GM12878 (cell line): ENCODE measurements around the gene FBRSL1. TPM values are rescaled to one million over a fixed set of nuclear protein-coding genes. Genes with fewer than 3 reads are reported as not detected.

Source experiments
- ATAC-seq: fragments of 200-7000 bp; cut with Tn5 transposase; 3 replicates; pipeline ENCODE4 v1.9.1; 2020; ENCODE audit warnings: mild to moderate bottlenecking, moderate library complexity
- BruUV-seq: library from RNA; stranded (reverse); fragments of 400-500 nt; replicated peaks from 2 replicates; lab custom pipeline; 2021; lab: Mats Ljungman, UMichigan
- CTCF ChIA-PET: fragments of 300-600 bp; sonication (Branson Sonifier 250); formaldehyde crosslinking; extraction: SDS; loops from one replicate; lab custom pipeline; 2021; ENCODE audit warnings: inconsistent platforms; lab: Yijun Ruan, JAX
- POLR2A ChIA-PET: fragments of 350-600 bp; formaldehyde crosslinking; extraction: SDS; loops from one replicate; lab custom pipeline; 2021; ENCODE audit warnings: inconsistent platforms; lab: Charles Lee
- RAD21 ChIA-PET: fragments of 300-600 bp; sonication (Branson Sonifier 250); formaldehyde crosslinking; loops from one replicate; lab custom pipeline; 2023; ENCODE audit warnings: antibody characterized with exemption; ENCODE audit not compliant: unreplicated experiment; lab: Charles Lee
- SMC1A ChIA-PET: fragments of 300-600 bp; sonication (Branson Sonifier 250); formaldehyde crosslinking; loops from one replicate; lab custom pipeline; 2023; ENCODE audit not compliant: unreplicated experiment, uncharacterized antibody; lab: Charles Lee
- DNase-seq: peaks from one replicate; pipeline ENCODE4 v3.0.0-alpha.2; 2011; ENCODE audit warnings: low read depth, low spot score
- FAIRE-seq: peaks from 3 replicates; lab custom pipeline; 2011; peaks lifted over from hg19 to GRCh38; lab: Jason Lieb, UNC
- H2AFZ ChIP-seq: 2 replicates; pipeline ENCODE4 v1.6.0; 2011; ENCODE audit warnings: low read depth, low read length, control low read depth; ENCODE audit not compliant: control insufficient read depth
- H3K27ac ChIP-seq: 2 replicates; pipeline ENCODE4 v1.5.1; 2011; ENCODE audit warnings: control low read depth; ENCODE audit not compliant: control insufficient read depth, insufficient read depth
- H3K27me3 ChIP-seq, 2 experiments: replicated peaks in 1 of 2; 2 replicates each; pipeline versions ENCODE4 v1.6.0 to v1.6.1; 2011; ENCODE audit warnings: low read length in 1 of 2; ENCODE audit not compliant: control insufficient read depth in 2 of 2, insufficient read depth in 2 of 2
- H3K36me3 ChIP-seq, 2 experiments: 2 replicates each; pipeline ENCODE4 v1.5.1; 2011; ENCODE audit warnings: low read length in 1 of 2; ENCODE audit not compliant: control insufficient read depth in 2 of 2, insufficient read depth in 2 of 2
- H3K4me1 ChIP-seq: 2 replicates; pipeline ENCODE4 v1.6.1; 2011; ENCODE audit warnings: mild to moderate bottlenecking, low read length, moderate library complexity, mixed read lengths; ENCODE audit not compliant: control insufficient read depth, insufficient read depth
- H3K4me2 ChIP-seq: 2 replicates; pipeline ENCODE4 v1.6.0; 2011; ENCODE audit warnings: control low read depth; ENCODE audit not compliant: control insufficient read depth, insufficient read depth
- H3K4me3 ChIP-seq: fragments of 200-600 bp; sonication (generic); 2 replicates; pipeline ENCODE4 v1.5.1; 2016
- H3K79me2 ChIP-seq: 2 replicates; pipeline ENCODE4 v1.6.0; 2011; ENCODE audit warnings: low read length; ENCODE audit not compliant: control insufficient read depth, insufficient read depth
- H3K9ac ChIP-seq: 2 replicates; pipeline ENCODE4 v1.8.0; 2011; ENCODE audit warnings: low read length, control low read depth, mixed read lengths; ENCODE audit not compliant: control insufficient read depth, insufficient read depth
- H3K9me3 ChIP-seq: replicated peaks from 3 replicates; pipeline ENCODE4 v1.5.1; 2011; ENCODE audit warnings: mild to moderate bottlenecking, low read length; ENCODE audit not compliant: control insufficient read depth, insufficient read depth
- H4K20me1 ChIP-seq: 2 replicates; pipeline ENCODE4 v1.6.0; 2011; ENCODE audit not compliant: control insufficient read depth, insufficient read depth
- FOXM1 ChIP-seq: IDR thresholded peaks from 2 replicates; pipeline ENCODE4 v1.6.1; 2012; ENCODE audit warnings: low read depth, mild to moderate bottlenecking, inconsistent platforms, low read length, moderate library complexity
- IKZF1 ChIP-seq: fragments of 450-650 bp; conservative IDR thresholded peaks from 2 replicates; pipeline ENCODE4 v1.6.1; 2017; ENCODE audit warnings: antibody characterized with exemption, mild to moderate bottlenecking
- POLR2AphosphoS2 ChIP-seq: IDR thresholded peaks from 2 replicates; pipeline ENCODE4 v1.6.1; 2011; ENCODE audit warnings: low read depth, mild to moderate bottlenecking, low read length, improper control_type of control experiment, moderate library complexity
- POLR2AphosphoS5 ChIP-seq: IDR thresholded peaks from 2 replicates; pipeline ENCODE4 v1.6.1; 2011; ENCODE audit warnings: mild to moderate bottlenecking, low read length, inconsistent platforms
- SPI1 ChIP-seq: IDR thresholded peaks from 2 replicates; pipeline ENCODE4 v1.6.1; 2011; ENCODE audit warnings: low read depth, mild to moderate bottlenecking, low read length, moderate library complexity, borderline replicate concordance; ENCODE audit not compliant: insufficient read depth
- SREBF1 ChIP-seq: IDR thresholded peaks from 2 replicates; pipeline ENCODE4 v1.6.1; 2012; ENCODE audit warnings: mild to moderate bottlenecking, low read length
- STAT1 ChIP-seq: fragments of 450-650 bp; conservative IDR thresholded peaks from 2 replicates; pipeline ENCODE4 v1.6.1; 2014; ENCODE audit warnings: antibody characterized with exemption, mild to moderate bottlenecking
- WGBS: methylation state at CpG from one replicate; pipeline ENCODE4 v1.1.6; 2016; ENCODE audit warnings: low lambda C conversion rate; ENCODE audit not compliant: insufficient replicate concordance, insufficient coverage; ENCODE audit errors: missing lambda C conversion rate; 5-methylcytosine and 5-hydroxymethylcytosine counted together
- in situ Hi-C: fragments of 300-500 bp; cut with MboI; formaldehyde crosslinking; loops from 9 replicates; pipeline ENCODE4 v1.14.3; 2018; ENCODE audit warnings: mixed read lengths
- intact Hi-C: fragments of 100-400 bp; cut with micrococcal nuclease; formaldehyde crosslinking; loops from one replicate; pipeline ENCODE4 v1.14.2; 2022; ENCODE audit not compliant: unreplicated experiment
- polyA plus RNA-seq, 11 experiments: library from polyadenylated mRNA; depleted of rRNA in 4 of 11; unstranded in 6 of 11; stranded (reverse) in 5 of 11; fragments of >200 nt; fragmentation: Nextera tagmentation in 4 of 11; fragmentation: Illumina TruSeq in 1 of 11; extraction: Ambion mirVana in 4 of 11; extraction: Trizol in 1 of 11; gene quantifications; 1 replicate in 1 of 11; 2 replicates in 10 of 11; pipeline versions ENCODE4 v1.2.1 to v1.2.3, GENCODE V29; 2011 to 2016; ENCODE audit warnings: inconsistent platforms in 2 of 11, missing spikeins in 2 of 11, low read depth in 1 of 11
- total RNA-seq, 4 experiments: library from RNA; depleted of rRNA in 3 of 4; stranded (reverse); fragments of >200 nt in 3 of 4; fragmentation: Illumina TruSeq in 1 of 4; extraction: Trizol in 1 of 4; gene quantifications; 2 replicates each; pipeline versions ENCODE4 v1.2.1 to v1.2.3, GENCODE V29; 2013 to 2021
- TF ChIP-seq, protein P1 (sequence below): fragments of 450-650 bp; IDR thresholded peaks from 2 replicates; pipeline ENCODE4 v1.6.1; 2017; ENCODE audit warnings: mild to moderate bottlenecking, moderate library complexity
- TF ChIP-seq, protein P2 (sequence below): IDR thresholded peaks from 2 replicates; pipeline ENCODE4 v1.6.1; 2012; ENCODE audit warnings: mild to moderate bottlenecking, low read depth, low read length
- TF ChIP-seq, protein P3 (sequence below), 3 experiments: IDR thresholded peaks in 2 of 3; conservative IDR thresholded peaks in 1 of 3; 2 replicates each; pipeline ENCODE4 v1.5.1; 2011; ENCODE audit warnings: low read depth in 3 of 3, low read length in 3 of 3, mild to moderate bottlenecking in 3 of 3, control low read depth in 2 of 3, moderate library complexity in 2 of 3, inconsistent platforms in 1 of 3, mixed read lengths in 1 of 3; ENCODE audit not compliant: control insufficient read depth in 2 of 3, insufficient read depth in 1 of 3; ENCODE audit errors: extremely low read depth in 1 of 3

Gene FBRSL1
- total and polyA plus RNA-seq, 10 of the 15 experiments (the other 5 are each of a cell fraction or from before 2014, with no cell fraction given) = 0.19 to 55.1 (median 4.1) TPM

DNA sequence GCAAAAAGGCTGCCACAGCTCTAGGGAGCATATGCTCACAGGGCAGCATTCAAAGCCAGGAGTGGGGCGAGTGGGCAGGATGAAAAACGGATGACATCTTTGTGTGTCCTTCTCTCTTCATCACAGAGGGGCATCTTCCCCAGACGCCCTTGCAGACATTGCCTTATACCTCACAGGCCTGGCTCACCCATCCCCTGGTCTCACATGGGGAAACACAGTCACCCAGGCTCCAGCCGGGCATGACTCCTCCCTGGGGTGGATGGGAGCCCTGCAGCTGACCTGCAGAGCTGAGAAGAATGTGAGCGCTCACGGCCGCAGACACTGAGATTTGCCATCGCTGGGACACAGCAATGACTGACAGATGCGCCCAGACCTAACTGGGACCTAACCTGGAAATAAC lies 7.2 kb upstream of the FBRSL1 start:
- POLR2A ChIA-PET = no interaction called here
- peaks cover 6% of the 10 kb centered on the region for H3K4me1 ChIP-seq
- ATAC-seq (no peak), FAIRE-seq (no peak), DNase-seq (no peak)
- no peak overlapping the region for H3K4me3 ChIP-seq
- H3K9me3 ChIP-seq = no peaks in the 10 kb centered on the region
- H3K9ac ChIP-seq = no peak overlapping the region
- H4K20me1 ChIP-seq = no peaks in the 10 kb centered on the region
- CTCF ChIA-PET = no interaction called here
- H3K27ac ChIP-seq = no peak overlapping the region
- SMC1A ChIA-PET = no interaction called here
- intact Hi-C loops (no loop called here), in situ Hi-C loops (no loop called here)
- H3K79me2 ChIP-seq = no peaks in the 10 kb centered on the region
- H3K27me3 ChIP-seq = no peaks in the 10 kb centered on the region
- RAD21 ChIA-PET = interaction anchor here (1.1 kb wide), 1 partner anchor 68 kb away, joined by 4 read pairs; no protein-coding TSS in a partner anchor
- 72% methylated on average over 9 of the region's 9 CpGs for WGBS
- H3K4me2 ChIP-seq = no peak overlapping the region
- BruUV-seq = no TSS peak
- H3K36me3 ChIP-seq = no peaks in the 10 kb centered on the region
- no peak overlapping the region for H2AFZ ChIP-seq
- TF ChIP-seq FOXM1 (no peak), POLR2AphosphoS2 (no peak), SREBF1 (no peak), STAT1 (no peak), SPI1 (no peak), IKZF1 (no peak), POLR2AphosphoS5 (no peak)
- TF ChIP-seq, protein P1, sequence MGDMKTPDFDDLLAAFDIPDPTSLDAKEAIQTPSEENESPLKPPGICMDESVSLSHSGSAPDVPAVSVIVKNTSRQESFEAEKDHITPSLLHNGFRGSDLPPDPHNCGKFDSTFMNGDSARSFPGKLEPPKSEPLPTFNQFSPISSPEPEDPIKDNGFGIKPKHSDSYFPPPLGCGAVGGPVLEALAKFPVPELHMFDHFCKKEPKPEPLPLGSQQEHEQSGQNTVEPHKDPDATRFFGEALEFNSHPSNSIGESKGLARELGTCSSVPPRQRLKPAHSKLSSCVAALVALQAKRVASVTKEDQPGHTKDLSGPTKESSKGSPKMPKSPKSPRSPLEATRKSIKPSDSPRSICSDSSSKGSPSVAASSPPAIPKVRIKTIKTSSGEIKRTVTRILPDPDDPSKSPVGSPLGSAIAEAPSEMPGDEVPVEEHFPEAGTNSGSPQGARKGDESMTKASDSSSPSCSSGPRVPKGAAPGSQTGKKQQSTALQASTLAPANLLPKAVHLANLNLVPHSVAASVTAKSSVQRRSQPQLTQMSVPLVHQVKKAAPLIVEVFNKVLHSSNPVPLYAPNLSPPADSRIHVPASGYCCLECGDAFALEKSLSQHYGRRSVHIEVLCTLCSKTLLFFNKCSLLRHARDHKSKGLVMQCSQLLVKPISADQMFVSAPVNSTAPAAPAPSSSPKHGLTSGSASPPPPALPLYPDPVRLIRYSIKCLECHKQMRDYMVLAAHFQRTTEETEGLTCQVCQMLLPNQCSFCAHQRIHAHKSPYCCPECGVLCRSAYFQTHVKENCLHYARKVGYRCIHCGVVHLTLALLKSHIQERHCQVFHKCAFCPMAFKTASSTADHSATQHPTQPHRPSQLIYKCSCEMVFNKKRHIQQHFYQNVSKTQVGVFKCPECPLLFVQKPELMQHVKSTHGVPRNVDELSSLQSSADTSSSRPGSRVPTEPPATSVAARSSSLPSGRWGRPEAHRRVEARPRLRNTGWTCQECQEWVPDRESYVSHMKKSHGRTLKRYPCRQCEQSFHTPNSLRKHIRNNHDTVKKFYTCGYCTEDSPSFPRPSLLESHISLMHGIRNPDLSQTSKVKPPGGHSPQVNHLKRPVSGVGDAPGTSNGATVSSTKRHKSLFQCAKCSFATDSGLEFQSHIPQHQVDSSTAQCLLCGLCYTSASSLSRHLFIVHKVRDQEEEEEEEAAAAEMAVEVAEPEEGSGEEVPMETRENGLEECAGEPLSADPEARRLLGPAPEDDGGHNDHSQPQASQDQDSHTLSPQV = no peak
- TF ChIP-seq, protein P2, sequence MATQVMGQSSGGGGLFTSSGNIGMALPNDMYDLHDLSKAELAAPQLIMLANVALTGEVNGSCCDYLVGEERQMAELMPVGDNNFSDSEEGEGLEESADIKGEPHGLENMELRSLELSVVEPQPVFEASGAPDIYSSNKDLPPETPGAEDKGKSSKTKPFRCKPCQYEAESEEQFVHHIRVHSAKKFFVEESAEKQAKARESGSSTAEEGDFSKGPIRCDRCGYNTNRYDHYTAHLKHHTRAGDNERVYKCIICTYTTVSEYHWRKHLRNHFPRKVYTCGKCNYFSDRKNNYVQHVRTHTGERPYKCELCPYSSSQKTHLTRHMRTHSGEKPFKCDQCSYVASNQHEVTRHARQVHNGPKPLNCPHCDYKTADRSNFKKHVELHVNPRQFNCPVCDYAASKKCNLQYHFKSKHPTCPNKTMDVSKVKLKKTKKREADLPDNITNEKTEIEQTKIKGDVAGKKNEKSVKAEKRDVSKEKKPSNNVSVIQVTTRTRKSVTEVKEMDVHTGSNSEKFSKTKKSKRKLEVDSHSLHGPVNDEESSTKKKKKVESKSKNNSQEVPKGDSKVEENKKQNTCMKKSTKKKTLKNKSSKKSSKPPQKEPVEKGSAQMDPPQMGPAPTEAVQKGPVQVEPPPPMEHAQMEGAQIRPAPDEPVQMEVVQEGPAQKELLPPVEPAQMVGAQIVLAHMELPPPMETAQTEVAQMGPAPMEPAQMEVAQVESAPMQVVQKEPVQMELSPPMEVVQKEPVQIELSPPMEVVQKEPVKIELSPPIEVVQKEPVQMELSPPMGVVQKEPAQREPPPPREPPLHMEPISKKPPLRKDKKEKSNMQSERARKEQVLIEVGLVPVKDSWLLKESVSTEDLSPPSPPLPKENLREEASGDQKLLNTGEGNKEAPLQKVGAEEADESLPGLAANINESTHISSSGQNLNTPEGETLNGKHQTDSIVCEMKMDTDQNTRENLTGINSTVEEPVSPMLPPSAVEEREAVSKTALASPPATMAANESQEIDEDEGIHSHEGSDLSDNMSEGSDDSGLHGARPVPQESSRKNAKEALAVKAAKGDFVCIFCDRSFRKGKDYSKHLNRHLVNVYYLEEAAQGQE = no peak
- TF ChIP-seq, protein P3, sequence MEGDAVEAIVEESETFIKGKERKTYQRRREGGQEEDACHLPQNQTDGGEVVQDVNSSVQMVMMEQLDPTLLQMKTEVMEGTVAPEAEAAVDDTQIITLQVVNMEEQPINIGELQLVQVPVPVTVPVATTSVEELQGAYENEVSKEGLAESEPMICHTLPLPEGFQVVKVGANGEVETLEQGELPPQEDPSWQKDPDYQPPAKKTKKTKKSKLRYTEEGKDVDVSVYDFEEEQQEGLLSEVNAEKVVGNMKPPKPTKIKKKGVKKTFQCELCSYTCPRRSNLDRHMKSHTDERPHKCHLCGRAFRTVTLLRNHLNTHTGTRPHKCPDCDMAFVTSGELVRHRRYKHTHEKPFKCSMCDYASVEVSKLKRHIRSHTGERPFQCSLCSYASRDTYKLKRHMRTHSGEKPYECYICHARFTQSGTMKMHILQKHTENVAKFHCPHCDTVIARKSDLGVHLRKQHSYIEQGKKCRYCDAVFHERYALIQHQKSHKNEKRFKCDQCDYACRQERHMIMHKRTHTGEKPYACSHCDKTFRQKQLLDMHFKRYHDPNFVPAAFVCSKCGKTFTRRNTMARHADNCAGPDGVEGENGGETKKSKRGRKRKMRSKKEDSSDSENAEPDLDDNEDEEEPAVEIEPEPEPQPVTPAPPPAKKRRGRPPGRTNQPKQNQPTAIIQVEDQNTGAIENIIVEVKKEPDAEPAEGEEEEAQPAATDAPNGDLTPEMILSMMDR (IDR thresholded peaks at IDR 0.05 in 2 of 3, conservative IDR thresholded peaks at IDR 0.05 in 1 of 3; ENCODE audit: control insufficient read depth in 2 of 3, extremely low read depth in 1 of 3, insufficient read depth in 1 of 3, low read depth in 3 of 3, low read length in 3 of 3) = no peak
